ENCODE results near the gene FRMD4A.
"Not testable (repeated sequence)": the region's sequence is repeated elsewhere in the genome, so short reads cannot be mapped to it uniquely, and the experiment has no call there.

Gene FRMD4A

GRCh38 chr10:13971601-13972475 is 358.9 kb downstream of the FRMD4A start:
- peak; percentile 60 for DNase-seq

- no peak for DNase-seq
Observed at GRCh38 chr10:13970957-13971353, 359.8 kb downstream of the FRMD4A start.

- no peak for DNase-seq
Observed at GRCh38 chr10:13970236-13970956, 360.3 kb downstream of the FRMD4A start.

- DNase-seq: no peak
Observed at GRCh38 chr10:13969792-13970140, 361.0 kb downstream of the FRMD4A start.

GRCh38 chr10:13969118-13969791 is 361.5 kb downstream of the FRMD4A start:
- DNase-seq: no peak

GRCh38 chr10:13961853-13962252 is 368.9 kb downstream of the FRMD4A start:
- no peak for DNase-seq

- no peak for DNase-seq
Observed at GRCh38 chr10:13961097-13961496, 369.6 kb downstream of the FRMD4A start.

GRCh38 chr10:13960603-13961002 is 370.1 kb downstream of the FRMD4A start:
- no peak for DNase-seq

GRCh38 chr10:13959443-13960359 is 371.0 kb downstream of the FRMD4A start:
- DNase-seq: no peak

- DNase-seq: no peak
Observed at GRCh38 chr10:13957856-13958255, 372.9 kb downstream of the FRMD4A start.

GRCh38 chr10:13956826-13957225 is 373.9 kb downstream of the FRMD4A start:
- peak; percentile 58 for DNase-seq

- no peak for DNase-seq
Observed at GRCh38 chr10:13955409-13956068, 375.2 kb downstream of the FRMD4A start.

GRCh38 chr10:13954195-13954594 is 376.5 kb downstream of the FRMD4A start:
- DNase-seq: not testable (repeated sequence)

GRCh38 chr10:13953371-13953770 is 377.4 kb downstream of the FRMD4A start:
- DNase-seq: no peak

- no peak for DNase-seq
Observed at GRCh38 chr10:13950543-13950939, 380.2 kb downstream of the FRMD4A start.

- no peak for DNase-seq
Observed at GRCh38 chr10:13949844-13950542, 380.7 kb downstream of the FRMD4A start.

GRCh38 chr10:13946209-13946460 is 384.6 kb downstream of the FRMD4A start:
- no peak for DNase-seq

- no peak for DNase-seq
Observed at GRCh38 chr10:13945390-13946208, 385.1 kb downstream of the FRMD4A start.

GRCh38 chr10:13944823-13945222 is 385.9 kb downstream of the FRMD4A start:
- no peak for DNase-seq

- DNase-seq: no peak
Observed at GRCh38 chr10:13943735-13944398, 386.9 kb downstream of the FRMD4A start.
